ENCODE data around the gene PLXND1. TPM values are rescaled to one million over a fixed set of nuclear protein-coding genes. Genes with fewer than 3 reads are reported as not detected.

Gene PLXND1
- total RNA-seq, 1 donor from 2014 or later = 108 TPM

DNA sequence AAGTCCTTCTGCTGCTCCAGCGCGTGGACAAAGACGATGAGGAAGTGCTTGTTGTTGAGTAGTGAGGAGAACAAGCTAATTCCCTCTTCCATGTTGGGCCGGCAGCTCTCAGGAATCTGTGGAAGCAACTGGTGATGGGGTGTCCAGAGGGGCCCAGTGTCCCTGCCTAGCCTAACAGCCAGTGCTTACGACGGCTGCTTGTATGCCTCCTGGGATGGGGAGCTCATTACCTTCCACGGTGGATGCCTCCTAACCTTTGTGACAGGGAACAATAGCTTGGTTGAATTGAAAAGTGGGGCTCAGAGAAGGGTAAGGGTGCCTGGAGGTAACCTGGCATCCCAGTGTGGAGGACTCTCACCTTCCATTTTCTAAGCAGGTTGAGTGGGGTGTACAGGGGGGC is 40.6 kb downstream of the PLXND1 start:
- DNase-seq (ENCODE audit: low spot score) = no peak

DNA sequence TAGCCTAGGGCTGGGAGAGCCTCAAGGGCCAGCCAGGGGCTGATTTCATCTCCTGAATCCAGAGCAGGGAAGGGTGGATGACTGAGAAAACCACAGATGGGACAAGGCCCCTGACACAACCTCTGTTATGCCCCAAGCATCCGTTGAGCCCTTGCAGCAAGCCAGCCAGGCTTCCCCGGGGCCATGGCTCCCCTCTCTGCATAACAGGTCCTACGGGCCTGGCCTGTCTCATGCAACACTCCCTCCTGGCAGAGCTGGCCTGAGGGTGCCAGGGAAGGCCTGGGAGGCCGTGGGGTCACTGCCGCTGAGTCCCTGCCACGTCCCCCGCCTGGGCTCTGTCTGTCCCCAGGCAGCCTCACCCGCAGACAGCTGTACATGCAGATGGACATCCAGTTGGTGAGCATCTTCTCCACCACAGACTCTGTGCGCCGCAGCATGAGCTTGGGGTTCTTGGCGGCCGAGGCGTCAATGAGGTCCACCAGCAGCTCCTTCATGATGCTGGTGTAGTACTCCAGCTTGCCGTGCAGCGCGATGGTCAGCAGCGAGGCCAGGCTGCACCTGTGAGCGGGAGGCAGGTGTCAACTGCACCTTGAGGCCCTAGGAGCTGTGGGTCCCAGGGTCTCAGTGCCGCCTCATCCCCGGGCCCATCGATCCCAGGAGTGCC is 41.4 kb downstream of the PLXND1 start:
- DNase-seq (ENCODE audit: low spot score) = no peak

DNA sequence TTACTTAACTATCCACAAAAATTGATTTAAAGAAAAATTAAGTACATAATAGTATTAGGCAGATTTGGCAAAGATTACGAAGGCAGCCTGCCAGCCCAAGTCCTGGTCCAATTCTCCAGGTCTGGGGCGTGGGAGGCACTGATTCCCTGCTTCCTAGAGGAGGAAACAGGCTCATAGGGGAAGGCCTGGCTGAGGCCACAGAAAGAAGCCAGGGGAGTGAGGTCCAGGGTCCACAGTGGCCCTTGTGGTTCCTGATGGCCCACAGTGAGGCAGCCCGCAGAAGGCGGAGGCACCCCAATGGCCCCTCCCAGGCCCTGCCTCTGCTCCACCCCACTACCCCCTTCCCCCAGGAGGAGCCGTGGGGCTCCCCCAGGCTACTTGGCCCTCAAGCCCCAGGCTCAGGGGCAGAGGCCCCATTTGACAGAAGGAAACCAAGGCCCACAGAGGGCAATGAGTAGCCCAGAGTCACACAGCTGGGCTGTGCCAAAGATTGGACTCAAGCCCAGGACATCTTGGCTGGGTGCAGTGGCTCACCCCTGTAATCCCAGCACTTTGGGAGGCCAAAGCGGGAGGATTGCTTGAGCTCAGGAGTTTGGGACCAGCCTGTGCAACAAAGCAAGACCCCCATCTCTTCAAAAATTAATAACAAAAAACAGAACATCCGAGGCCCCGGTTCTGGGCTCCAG is 42.5 kb downstream of the PLXND1 start:
- DNase-seq (ENCODE audit: low spot score) = no peak

DNA sequence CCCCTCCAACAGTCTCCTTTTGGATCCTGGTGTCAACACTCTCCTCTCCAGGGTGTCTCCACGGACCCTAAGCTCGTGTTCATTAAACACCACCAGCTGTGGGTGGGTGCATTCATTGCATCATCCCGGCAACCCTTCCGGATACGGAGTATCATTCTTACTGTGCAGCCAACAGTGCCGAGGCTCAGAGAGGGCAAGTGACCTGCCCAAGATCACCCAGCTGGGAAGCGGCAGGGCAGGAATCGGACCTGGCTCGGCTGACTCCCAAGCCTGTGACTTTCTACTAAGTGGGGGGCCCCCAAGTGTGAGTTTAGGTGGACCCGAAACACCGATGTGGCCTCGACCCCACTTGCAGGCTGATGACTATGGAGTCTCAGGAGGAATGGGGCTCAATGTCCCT is 43.1 kb downstream of the PLXND1 start:
- no peak for DNase-seq (ENCODE audit: low spot score)

DNA sequence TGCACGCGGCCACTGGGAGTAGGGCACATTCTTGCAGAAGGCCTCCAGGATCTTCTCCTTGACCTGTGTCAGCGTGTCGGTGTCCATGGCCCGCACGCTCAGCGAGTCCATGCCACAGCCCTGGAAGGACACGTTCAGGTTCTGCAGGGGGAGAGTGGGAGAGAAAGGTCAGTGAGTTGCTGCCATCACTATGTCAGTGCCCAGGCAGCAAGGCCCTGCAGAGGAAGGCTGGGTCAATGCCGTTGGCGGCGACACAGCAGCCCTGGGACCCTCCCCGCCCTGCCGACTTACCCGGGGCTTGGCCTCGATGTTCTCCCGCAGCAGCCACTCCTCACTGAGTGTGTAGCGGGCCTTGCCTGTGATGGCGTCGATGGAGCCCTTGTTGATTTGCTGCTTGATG is 43.7 kb downstream of the PLXND1 start:
- DNase-seq (ENCODE audit: low spot score) = no peak

DNA sequence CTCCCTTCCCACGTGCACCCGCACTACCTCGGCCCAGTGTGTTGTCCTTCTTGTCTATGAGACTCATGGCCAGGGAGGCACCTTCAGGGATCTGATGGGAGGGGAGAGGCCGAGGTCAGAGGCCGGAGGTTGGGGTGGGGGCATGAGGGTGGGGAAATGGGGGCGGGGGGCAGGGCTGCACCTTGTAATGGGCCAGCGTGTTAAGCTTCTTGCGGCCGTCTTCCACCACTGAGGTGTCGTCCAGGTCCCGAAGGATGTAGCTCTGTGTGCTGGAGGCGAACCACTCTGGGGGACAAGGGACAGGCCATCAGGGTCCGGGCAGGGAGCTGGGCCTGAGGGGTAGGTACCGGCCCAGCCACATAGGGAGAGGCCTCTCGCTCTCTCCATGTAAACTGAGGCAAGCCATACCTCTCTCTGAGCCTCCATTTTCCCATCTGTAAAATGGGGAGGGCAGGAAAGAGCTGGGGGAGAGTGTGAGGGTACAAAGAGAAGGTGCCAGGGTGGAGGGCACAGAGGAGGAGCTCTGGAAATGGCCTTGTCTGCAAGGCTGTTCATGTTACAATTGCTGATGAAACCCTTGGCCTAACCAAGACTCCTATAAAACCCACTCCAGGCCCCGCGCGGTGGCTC is 44.7 kb downstream of the PLXND1 start:
- no peak for DNase-seq (ENCODE audit: low spot score)

DNA sequence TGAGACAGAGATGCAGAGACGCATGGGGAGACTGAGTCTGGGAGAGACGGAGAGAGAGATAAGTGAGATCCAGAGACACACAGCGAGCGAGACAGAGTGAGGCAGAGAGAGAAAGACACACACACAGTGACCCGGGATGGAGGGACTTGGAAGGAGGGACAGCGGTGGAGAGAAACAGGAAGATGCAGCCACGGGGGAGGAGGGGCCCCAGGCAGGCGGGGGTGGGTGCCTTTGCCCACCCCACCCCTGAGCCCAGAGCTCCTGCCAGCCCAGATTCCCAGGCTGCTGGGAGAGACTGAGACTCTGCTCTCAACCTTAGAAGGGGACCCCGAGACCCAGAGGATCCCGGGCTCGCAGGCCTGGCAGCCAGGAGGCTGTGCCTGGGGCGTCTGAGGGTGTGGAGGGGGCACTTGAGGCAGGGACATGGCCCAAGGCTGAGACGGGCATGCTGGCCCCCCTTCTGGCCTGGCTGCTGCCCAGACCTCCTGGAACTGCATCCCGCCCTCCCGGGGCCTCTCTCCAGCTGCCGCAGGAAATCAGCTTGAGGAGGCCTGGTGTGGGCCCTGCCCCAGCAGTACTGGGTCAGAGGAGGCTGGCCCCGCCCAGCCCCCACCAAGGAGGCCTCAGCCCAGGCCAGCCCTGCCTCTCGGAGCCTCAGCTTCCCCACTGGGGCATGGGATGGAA is 45.4 kb downstream of the PLXND1 start:
- DNase-seq (ENCODE audit: low spot score) = peak; percentile 96

DNA sequence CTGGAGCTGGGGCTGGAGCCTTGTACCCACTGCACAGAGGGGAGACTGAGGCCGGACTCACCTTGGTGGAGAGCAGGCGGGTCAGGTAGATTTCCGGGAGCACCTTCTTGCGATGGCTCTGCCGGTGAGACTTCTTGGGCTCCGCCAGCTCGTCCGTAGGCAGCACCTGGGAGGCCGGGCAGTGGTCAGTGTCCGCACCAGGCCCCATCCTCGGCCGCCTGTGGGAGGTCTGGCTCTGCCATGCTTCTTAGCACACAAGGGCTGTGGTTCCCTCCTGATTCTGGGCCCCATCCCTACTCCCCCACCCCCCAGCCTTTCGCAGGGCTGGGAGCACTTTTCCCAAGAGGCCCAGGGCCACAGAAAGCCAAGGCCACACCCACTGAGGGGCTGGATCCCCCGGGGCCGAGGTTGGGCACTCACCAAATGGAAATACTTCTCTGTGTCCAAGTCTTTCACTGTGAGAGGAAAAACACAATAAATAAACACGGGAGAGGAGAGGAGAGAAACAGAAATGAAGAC is 46.1 kb downstream of the PLXND1 start:
- DNase-seq (ENCODE audit: low spot score) = peak; percentile 84

DNA sequence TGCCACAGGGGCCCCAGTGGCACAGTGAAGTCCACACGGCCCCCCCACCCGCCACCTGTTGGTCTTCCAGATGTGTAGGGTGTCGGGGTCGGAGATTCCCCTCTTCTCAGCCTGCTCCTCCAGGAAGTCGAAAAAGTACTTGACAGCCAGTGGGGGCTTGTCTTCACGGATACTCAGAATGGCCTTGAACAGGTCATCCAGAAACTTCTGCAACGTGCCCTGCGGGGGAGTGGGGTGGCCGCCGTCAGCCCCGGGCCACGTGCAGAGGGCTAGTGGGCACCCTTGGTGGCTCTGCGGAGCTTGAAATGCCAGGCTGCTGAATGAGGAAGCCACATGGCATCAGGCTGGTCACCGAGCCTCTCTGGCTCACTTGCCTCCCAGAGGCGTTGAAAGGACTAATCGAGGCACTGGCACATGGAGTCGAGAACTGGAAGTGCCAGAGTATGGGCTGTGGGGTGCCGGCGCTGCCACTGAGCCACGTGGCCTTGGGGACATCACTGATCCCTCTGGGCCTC is 46.9 kb downstream of the PLXND1 start:
- DNase-seq (ENCODE audit: low spot score) = no peak

DNA sequence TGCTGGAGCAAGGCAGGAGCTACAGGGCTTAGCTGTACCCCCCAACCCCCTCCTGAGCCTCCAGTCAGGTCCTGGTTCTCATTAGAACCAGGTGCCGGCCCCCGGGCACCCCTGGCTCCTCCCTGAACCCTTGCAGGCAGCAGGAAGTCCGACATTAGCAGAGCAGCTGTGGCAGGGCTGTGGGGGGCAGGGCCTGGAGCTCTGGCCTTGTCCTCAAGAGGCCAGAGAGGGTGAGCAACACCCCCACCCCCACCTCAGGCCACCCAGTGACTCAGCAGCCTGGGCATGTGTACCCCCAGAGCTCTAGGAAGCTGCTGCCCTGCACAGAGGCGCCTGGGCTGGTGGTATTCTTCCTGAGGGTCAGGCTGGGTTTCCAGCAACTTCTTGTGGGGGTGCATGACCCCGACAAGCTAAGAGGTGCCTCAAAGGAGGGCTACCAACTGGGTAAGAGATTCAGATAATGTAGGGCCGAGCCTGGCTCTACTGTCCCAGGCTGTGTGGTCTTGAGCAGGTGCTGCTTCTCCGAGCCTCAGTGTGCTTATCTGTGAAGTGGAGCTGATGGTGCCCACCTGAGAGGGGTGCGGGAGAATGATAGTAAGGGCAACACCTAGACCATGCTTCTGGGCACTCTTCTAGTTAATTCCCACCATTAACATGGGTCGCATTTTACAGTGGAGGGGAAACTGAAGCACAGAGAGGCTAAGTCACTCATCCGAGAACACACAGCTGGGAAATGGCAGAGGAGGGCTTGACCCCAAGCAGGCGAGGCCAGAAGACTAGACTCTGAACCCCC is 47.5 kb downstream of the PLXND1 start:
- DNase-seq (ENCODE audit: low spot score) = peak; percentile 60

DNA sequence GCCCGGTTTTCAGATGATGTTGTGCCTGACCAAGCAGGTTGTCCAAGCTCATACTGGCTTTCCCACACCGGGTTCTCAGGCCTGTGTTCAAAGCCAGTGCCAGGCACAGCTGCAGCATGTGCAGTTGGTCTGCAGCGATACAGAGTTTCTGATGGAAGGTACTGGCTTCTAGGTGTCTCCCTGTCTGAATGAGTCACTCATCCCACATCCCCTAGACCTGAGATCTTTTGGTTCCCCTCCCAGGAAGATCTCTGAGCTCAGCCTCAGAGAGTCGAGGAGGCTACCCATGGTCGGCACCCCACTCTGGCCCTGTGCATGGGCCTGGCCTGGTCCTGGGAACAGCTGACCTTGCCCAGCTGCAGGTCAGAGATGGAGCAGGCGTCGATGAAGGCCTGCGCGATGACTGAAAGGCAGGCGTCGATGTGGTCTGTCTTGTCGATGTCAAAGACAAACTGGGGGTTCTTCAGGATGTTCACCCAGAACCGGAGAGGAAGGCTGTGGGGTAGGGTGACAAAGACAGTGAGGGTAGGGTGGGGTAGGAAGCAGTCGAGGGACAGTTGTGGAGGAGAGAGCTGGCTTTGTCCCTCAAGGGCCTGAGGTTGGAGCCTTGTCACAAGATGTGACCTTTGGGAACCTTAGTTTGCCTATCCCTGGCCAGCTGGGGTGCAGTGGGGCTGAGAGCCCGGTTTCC is 48.2 kb downstream of the PLXND1 start:
- no peak for DNase-seq (ENCODE audit: low spot score)

DNA sequence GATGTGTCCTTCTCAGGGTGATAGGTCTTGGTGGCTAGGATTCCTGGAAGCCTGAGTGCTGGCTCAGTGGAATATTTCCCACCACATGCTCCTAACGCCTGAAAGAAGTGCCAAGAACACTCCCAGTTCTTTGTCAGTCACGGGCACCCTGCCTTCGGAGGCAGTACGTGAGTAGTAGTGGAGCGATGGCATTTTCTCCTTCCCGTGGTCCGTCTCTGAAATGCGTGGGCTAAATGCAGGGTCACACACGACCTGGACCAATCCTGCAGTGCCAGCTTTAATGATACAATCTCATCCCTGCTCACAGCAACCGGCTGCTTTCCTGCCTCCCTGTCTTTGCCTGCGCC is 49.0 kb downstream of the PLXND1 start:
- peak; percentile 56 for DNase-seq (ENCODE audit: low spot score)

DNA sequence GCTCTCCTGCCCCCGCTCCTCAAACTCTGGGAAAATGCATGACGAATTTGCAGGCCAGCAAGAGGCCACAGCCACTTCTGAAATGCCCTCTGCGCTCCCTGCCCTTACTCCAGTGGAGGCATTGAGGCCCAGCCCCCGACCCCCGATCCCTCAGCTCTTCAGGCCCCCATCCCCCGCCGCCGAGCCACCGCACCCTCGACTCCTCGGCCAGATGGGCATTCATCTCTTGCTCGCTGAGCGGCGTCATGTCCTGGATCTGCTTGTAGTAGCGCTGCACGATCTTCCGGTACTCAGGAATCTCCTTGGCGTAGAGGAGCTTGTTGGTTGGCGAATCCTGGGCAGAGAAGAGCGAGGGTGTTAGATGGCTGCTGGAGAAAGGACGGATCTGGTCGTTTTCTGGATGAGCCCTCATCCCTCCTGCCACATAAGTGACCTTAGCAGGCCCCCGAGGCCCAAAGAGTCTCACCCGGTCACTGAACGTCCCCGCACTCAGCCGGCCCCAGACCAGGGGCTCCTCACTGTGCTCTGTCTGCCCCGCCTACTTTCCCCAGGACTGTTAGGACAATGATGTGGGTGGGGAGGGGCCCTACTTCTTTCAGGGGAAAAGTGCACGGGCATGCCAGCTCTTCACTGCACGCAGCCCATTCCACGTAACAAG is 49.5 kb downstream of the PLXND1 start:
- DNase-seq (ENCODE audit: low spot score) = no peak

DNA sequence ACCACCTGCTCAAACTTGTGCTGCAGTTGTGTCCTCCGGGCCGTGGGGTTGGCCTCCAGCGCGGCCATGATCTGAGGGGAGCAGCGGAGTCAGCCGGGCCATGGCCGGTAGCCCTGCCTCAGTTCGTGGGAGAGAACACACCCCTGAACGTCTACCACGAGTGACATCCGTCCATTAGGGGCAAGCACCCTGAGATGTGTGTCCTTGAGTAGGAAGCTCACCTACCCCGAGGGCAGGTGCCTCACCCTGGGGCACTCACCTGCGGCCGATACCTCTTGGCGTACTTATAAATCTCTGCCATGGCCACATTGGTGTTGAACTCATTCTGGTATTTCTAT is 50.1 kb downstream of the PLXND1 start:
- DNase-seq (ENCODE audit: low spot score) = no peak

DNA sequence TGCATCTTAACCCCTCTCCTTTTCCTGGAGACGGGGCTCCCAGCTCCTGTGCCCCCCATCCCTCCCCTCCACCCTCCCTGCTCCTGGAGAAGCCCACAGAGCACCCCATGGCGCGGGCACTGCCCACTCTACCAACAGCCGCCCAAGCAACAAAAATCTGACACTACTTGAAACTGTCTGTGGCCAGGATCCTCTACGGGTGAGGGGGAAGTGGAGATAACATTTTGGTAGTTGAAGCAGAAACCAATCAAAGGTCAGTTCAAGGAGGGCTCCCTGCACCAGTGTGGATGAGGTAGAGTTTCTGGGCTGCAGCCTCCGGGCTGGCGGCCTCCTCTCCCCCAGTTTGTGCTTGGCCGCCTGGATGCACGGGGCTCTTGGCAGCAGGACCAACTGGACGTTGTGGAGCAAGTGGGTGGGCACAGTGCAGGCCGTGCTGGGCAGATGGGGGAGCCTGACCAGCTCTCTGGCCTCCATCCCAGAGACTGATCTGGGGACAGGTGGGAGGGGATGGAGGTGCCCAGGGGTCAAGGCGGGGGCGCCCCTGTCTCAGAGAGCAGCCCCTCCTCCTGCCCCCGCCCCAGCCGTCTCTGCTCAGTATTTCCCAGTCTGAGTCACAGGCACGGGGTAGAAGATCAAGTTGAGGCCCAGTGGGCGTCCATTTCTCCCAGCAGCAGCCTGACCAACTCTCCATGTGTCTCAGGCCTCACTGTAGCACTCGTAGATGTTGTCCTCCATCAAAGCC is 50.7 kb downstream of the PLXND1 start:
- DNase-seq (ENCODE audit: low spot score) = no peak

DNA sequence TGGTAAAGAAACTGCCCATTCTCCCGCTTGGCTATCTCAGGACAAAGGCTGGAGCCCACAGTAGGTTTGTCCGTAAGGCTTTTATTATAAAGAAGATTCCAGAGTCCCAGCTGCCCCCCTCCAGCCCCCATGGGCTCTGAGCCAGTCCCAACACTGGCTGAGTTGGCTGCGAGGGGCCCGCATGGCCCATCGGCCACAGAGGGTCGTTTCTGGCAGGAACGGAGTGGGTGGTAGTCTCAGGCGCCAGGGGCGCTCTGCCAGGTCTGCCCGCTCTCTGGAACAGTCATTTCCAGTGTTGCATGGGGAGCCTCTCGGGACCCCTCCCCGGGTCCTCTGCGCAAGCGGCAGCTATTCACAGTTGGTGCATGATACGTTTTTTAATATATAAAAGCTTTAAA is 51.3 kb downstream of the PLXND1 start:
- no peak for DNase-seq (ENCODE audit: low spot score)

DNA sequence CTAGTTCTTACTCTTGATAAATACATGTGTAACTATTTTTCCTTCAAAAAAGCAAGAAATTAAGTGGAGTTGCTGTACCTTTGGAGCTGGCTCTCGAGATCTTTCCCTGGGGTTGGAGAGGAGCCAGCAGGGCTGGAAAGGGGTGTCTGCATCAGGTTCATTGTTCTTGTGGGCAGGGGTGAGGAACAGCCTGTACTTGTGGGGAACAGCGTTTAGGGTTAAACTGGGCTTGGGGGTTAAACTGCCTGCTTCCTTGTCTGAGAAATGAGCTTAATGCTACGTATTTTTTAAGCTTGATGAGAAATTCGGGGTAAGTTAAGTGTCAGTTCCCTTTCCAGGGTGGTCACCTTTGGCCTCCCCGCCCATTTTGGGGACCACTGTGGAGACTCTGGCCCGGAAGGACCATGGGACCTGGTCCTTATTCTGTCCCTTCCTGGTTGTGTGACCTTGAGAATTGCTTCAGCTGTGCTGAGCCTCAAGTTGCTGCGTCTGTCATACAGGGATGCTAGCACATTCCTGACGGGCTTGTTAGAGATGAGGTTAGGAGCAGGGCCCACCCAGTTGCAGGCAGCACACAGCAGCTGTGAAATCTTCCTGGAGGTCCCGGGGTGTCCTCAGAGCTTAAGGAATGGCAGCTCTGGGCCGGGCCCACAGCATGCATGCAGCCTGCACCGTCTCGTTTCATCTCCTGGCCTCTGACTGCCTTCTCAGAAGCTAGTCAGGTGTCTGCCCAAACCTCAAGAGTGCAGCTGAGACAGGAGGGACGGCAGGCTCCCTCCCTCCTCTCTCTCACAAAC is 51.9 kb downstream of the PLXND1 start:
- DNase-seq (ENCODE audit: low spot score) = no peak

DNA sequence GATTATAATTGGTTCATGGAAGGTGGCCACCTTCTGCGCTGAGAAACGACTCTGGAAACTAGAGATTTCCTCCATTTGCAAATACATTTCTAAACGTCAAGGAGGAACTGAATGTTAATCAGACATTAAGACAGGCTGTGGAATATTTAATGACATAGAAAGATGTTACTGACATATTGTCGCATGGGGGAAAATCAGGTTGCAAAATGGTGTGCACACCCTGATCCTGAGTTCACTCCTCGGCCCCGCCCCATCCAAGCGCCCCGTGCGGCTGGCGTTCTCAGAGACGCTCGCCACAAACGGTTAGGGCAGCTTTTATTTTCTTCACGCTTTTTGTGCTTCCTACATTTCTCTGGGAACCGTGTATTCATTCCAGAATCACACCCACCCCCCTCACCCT is 52.8 kb downstream of the PLXND1 start:
- DNase-seq (ENCODE audit: low spot score) = no peak

DNA sequence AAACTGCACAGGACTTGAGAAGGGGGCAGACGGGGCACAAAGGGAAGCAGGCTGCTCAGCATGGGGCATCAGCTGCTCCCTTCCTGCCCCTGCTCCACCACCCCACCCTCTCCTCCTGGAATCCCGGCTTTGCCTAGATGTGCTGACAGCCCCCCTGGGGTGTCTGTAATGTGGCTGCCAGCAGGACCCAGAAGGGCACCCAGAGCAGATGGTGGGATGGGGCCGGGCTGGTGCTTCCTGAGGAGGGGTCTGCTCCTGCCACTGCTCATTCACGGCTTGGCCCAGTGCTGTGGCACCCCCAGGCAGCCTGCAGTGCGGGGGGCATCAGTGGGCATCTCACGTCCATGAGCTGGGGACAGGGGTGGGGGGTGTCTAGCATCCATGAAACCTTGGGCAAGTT is 53.3 kb downstream of the PLXND1 start:
- DNase-seq (ENCODE audit: low spot score) = no peak
